GM12878 (cell line): ENCODE data around the gene CNTNAP2. TPM values are rescaled to one million over a fixed set of nuclear protein-coding genes. Genes with fewer than 3 reads are reported as not detected.

ENCODE experiments used
- ATAC-seq: fragments of 200-7000 bp; cut with Tn5 transposase; 3 replicates; pipeline ENCODE4 v1.9.1; 2020; ENCODE audit warnings: mild to moderate bottlenecking, moderate library complexity
- BruUV-seq: library from RNA; stranded (reverse); fragments of 400-500 nt; replicated peaks from 2 replicates; lab custom pipeline; 2021; lab: Mats Ljungman, UMichigan
- CTCF ChIA-PET: fragments of 300-600 bp; sonication (Branson Sonifier 250); formaldehyde crosslinking; extraction: SDS; loops from one replicate; lab custom pipeline; 2021; ENCODE audit warnings: inconsistent platforms; lab: Yijun Ruan, JAX
- POLR2A ChIA-PET: fragments of 350-600 bp; formaldehyde crosslinking; extraction: SDS; loops from one replicate; lab custom pipeline; 2021; ENCODE audit warnings: inconsistent platforms; lab: Charles Lee
- RAD21 ChIA-PET: fragments of 300-600 bp; sonication (Branson Sonifier 250); formaldehyde crosslinking; loops from one replicate; lab custom pipeline; 2023; ENCODE audit warnings: antibody characterized with exemption; ENCODE audit not compliant: unreplicated experiment; lab: Charles Lee
- SMC1A ChIA-PET: fragments of 300-600 bp; sonication (Branson Sonifier 250); formaldehyde crosslinking; loops from one replicate; lab custom pipeline; 2023; ENCODE audit not compliant: unreplicated experiment, uncharacterized antibody; lab: Charles Lee
- DNase-seq: peaks from one replicate; pipeline ENCODE4 v3.0.0-alpha.2; 2011; ENCODE audit warnings: low read depth, low spot score
- FAIRE-seq: peaks from 3 replicates; lab custom pipeline; 2011; peaks lifted over from hg19 to GRCh38; lab: Jason Lieb, UNC
- H2AFZ ChIP-seq: 2 replicates; pipeline ENCODE4 v1.6.0; 2011; ENCODE audit warnings: low read depth, low read length, control low read depth; ENCODE audit not compliant: control insufficient read depth
- H3K27ac ChIP-seq: 2 replicates; pipeline ENCODE4 v1.5.1; 2011; ENCODE audit warnings: control low read depth; ENCODE audit not compliant: control insufficient read depth, insufficient read depth
- H3K27me3 ChIP-seq, 2 experiments: replicated peaks in 1 of 2; 2 replicates each; pipeline versions ENCODE4 v1.6.0 to v1.6.1; 2011; ENCODE audit warnings: low read length in 1 of 2; ENCODE audit not compliant: control insufficient read depth in 2 of 2, insufficient read depth in 2 of 2
- H3K36me3 ChIP-seq, 2 experiments: 2 replicates each; pipeline ENCODE4 v1.5.1; 2011; ENCODE audit warnings: low read length in 1 of 2; ENCODE audit not compliant: control insufficient read depth in 2 of 2, insufficient read depth in 2 of 2
- H3K4me1 ChIP-seq: 2 replicates; pipeline ENCODE4 v1.6.1; 2011; ENCODE audit warnings: mild to moderate bottlenecking, low read length, moderate library complexity, mixed read lengths; ENCODE audit not compliant: control insufficient read depth, insufficient read depth
- H3K4me2 ChIP-seq: 2 replicates; pipeline ENCODE4 v1.6.0; 2011; ENCODE audit warnings: control low read depth; ENCODE audit not compliant: control insufficient read depth, insufficient read depth
- H3K4me3 ChIP-seq: fragments of 200-600 bp; sonication (generic); 2 replicates; pipeline ENCODE4 v1.5.1; 2016
- H3K79me2 ChIP-seq: 2 replicates; pipeline ENCODE4 v1.6.0; 2011; ENCODE audit warnings: low read length; ENCODE audit not compliant: control insufficient read depth, insufficient read depth
- H3K9ac ChIP-seq: 2 replicates; pipeline ENCODE4 v1.8.0; 2011; ENCODE audit warnings: low read length, control low read depth, mixed read lengths; ENCODE audit not compliant: control insufficient read depth, insufficient read depth
- H3K9me3 ChIP-seq: replicated peaks from 3 replicates; pipeline ENCODE4 v1.5.1; 2011; ENCODE audit warnings: mild to moderate bottlenecking, low read length; ENCODE audit not compliant: control insufficient read depth, insufficient read depth
- H4K20me1 ChIP-seq: 2 replicates; pipeline ENCODE4 v1.6.0; 2011; ENCODE audit not compliant: control insufficient read depth, insufficient read depth
- BHLHE40 ChIP-seq, 2 experiments: fragments of 450-650 bp in 1 of 2; IDR thresholded peaks; 2 replicates each; pipeline ENCODE4 v1.6.1; 2011 to 2017; ENCODE audit warnings: low read depth in 2 of 2, borderline replicate concordance in 1 of 2, improper control_type of control experiment in 1 of 2, low read length in 1 of 2, mild to moderate bottlenecking in 1 of 2
- CEBPB ChIP-seq, 2 experiments: fragments of 150-350 bp in 1 of 2; IDR thresholded peaks; 2 replicates each; pipeline ENCODE4 v1.6.1; 2012 to 2014; ENCODE audit warnings: low read depth in 2 of 2, low read length in 2 of 2, borderline replicate concordance in 1 of 2, inconsistent platforms in 1 of 2
- CEBPZ ChIP-seq: fragments of 150-350 bp; IDR thresholded peaks from 2 replicates; pipeline ENCODE4 v1.6.1; 2016; ENCODE audit warnings: low read depth, low read length
- CREM ChIP-seq: IDR thresholded peaks from 2 replicates; pipeline ENCODE4 v1.6.1; 2014; ENCODE audit warnings: antibody characterized with exemption, low read depth
- DPF2 ChIP-seq: fragments of 450-650 bp; IDR thresholded peaks from 2 replicates; pipeline ENCODE4 v1.6.1; 2017; ENCODE audit warnings: mild to moderate bottlenecking
- EZH2 ChIP-seq: IDR thresholded peaks from 2 replicates; pipeline ENCODE4 v1.6.1; 2012; ENCODE audit warnings: low read depth, mild to moderate bottlenecking, control low read depth, inconsistent platforms, low read length, borderline replicate concordance; ENCODE audit not compliant: control insufficient read depth
- GABPA ChIP-seq: IDR thresholded peaks from 2 replicates; pipeline ENCODE4 v1.6.1; 2014; ENCODE audit warnings: antibody characterized with exemption, low read depth, mild to moderate bottlenecking, inconsistent platforms
- HDGF ChIP-seq: fragments of 450-650 bp; IDR thresholded peaks from 2 replicates; pipeline ENCODE4 v1.6.1; 2016; ENCODE audit warnings: antibody characterized with exemption
- IRF4 ChIP-seq: IDR thresholded peaks from 2 replicates; pipeline ENCODE4 v1.6.1; 2011; ENCODE audit warnings: low read depth, low read length
- MTA2 ChIP-seq: fragments of 450-650 bp; IDR thresholded peaks from 2 replicates; pipeline ENCODE4 v1.6.1; 2016; ENCODE audit warnings: low read depth, mild to moderate bottlenecking, moderate library complexity
- NRF1 ChIP-seq: conservative IDR thresholded peaks from 2 replicates; pipeline ENCODE4 v1.6.1; 2011; ENCODE audit warnings: mild to moderate bottlenecking, low read depth, low read length, improper control_type of control experiment
- POLR2AphosphoS2 ChIP-seq: IDR thresholded peaks from 2 replicates; pipeline ENCODE4 v1.6.1; 2011; ENCODE audit warnings: low read depth, mild to moderate bottlenecking, low read length, improper control_type of control experiment, moderate library complexity
- SIX5 ChIP-seq: IDR thresholded peaks from 2 replicates; pipeline ENCODE4 v1.6.1; 2011; ENCODE audit warnings: mild to moderate bottlenecking, low read depth, low read length, moderate library complexity; ENCODE audit not compliant: severe bottlenecking
- SREBF2 ChIP-seq: IDR thresholded peaks from 2 replicates; pipeline ENCODE4 v1.6.1; 2012; ENCODE audit warnings: mild to moderate bottlenecking, low read length
- SUPT20H ChIP-seq: IDR thresholded peaks from 2 replicates; pipeline ENCODE4 v1.6.1; 2011; ENCODE audit warnings: low read depth, mild to moderate bottlenecking, low read length, moderate library complexity, borderline replicate concordance; ENCODE audit not compliant: control insufficient read depth
- TAF1 ChIP-seq: IDR thresholded peaks from 2 replicates; pipeline ENCODE4 v1.6.1; 2011; ENCODE audit warnings: mild to moderate bottlenecking, low read depth, low read length, borderline replicate concordance
- TCF12 ChIP-seq: IDR thresholded peaks from 2 replicates; pipeline ENCODE4 v1.6.1; 2011; ENCODE audit warnings: low read depth, mild to moderate bottlenecking, low read length
- TCF3 ChIP-seq: IDR thresholded peaks from 2 replicates; pipeline ENCODE4 v1.6.1; 2012; ENCODE audit warnings: low read depth, mild to moderate bottlenecking, low read length, borderline replicate concordance; ENCODE audit not compliant: insufficient read depth
- WGBS: methylation state at CpG from one replicate; pipeline ENCODE4 v1.1.6; 2016; ENCODE audit warnings: low lambda C conversion rate; ENCODE audit not compliant: insufficient replicate concordance, insufficient coverage; ENCODE audit errors: missing lambda C conversion rate; 5-methylcytosine and 5-hydroxymethylcytosine counted together
- in situ Hi-C: fragments of 300-500 bp; cut with MboI; formaldehyde crosslinking; loops from 9 replicates; pipeline ENCODE4 v1.14.3; 2018; ENCODE audit warnings: mixed read lengths
- intact Hi-C: fragments of 100-400 bp; cut with micrococcal nuclease; formaldehyde crosslinking; loops from one replicate; pipeline ENCODE4 v1.14.2; 2022; ENCODE audit not compliant: unreplicated experiment
- polyA plus RNA-seq, 11 experiments: library from polyadenylated mRNA; depleted of rRNA in 4 of 11; unstranded in 6 of 11; stranded (reverse) in 5 of 11; fragments of >200 nt; fragmentation: Nextera tagmentation in 4 of 11; fragmentation: Illumina TruSeq in 1 of 11; extraction: Ambion mirVana in 4 of 11; extraction: Trizol in 1 of 11; gene quantifications; 1 replicate in 1 of 11; 2 replicates in 10 of 11; pipeline versions ENCODE4 v1.2.1 to v1.2.3, GENCODE V29; 2011 to 2016; ENCODE audit warnings: inconsistent platforms in 2 of 11, missing spikeins in 2 of 11, low read depth in 1 of 11
- total RNA-seq, 4 experiments: library from RNA; depleted of rRNA in 3 of 4; stranded (reverse); fragments of >200 nt in 3 of 4; fragmentation: Illumina TruSeq in 1 of 4; extraction: Trizol in 1 of 4; gene quantifications; 2 replicates each; pipeline versions ENCODE4 v1.2.1 to v1.2.3, GENCODE V29; 2013 to 2021

Gene CNTNAP2
- total and polyA plus RNA-seq, 10 of the 15 experiments (the other 5 are each of a cell fraction or from before 2014, with no cell fraction given), result 0.03 to 0.08 (median 0.03) TPM; not detected in 7

- no peak for TF ChIP-seq CEBPZ
These were observed 1091.4 kb downstream of the CNTNAP2 start (continued) for GRCh38 chr7:147207988-147208387.

- in situ Hi-C loops, result no loop called here
- FAIRE-seq, result no peak
- SMC1A ChIA-PET, result no interaction called here
- TF ChIP-seq SREBF2 (no peak), POLR2AphosphoS2 (no peak), GABPA (no peak), IRF4 (no peak), CEBPZ (no peak), TCF12 (no peak), SUPT20H (no peak), CREM (no peak), MTA2 (no peak), NRF1 (no peak), CEBPB (IDR thresholded peaks at IDR 0.05; ENCODE audit: borderline replicate concordance in 1 of 2, low read depth in 2 of 2, low read length in 2 of 2) (no peak), HDGF (no peak), BHLHE40 (IDR thresholded peaks at IDR 0.05; ENCODE audit: borderline replicate concordance in 1 of 2, low read depth in 2 of 2, low read length in 1 of 2) (no peak), EZH2 (no peak), TCF3 (no peak), SIX5 (no peak), TAF1 (no peak), DPF2 (no peak)
These were observed 1114.7 kb downstream of the CNTNAP2 start for GRCh38 chr7:147231275-147231674.

More at GRCh38 chr7:147231275-147231674, 1114.7 kb downstream of the CNTNAP2 start:
- POLR2A ChIA-PET, result no interaction called here
- ATAC-seq (no peak), DNase-seq (no peak)
- Histone ChIP-seq H3K27ac (no peak overlapping the region), H3K9ac (no peak overlapping the region), H3K27me3 (no peaks in the 10 kb centered on the region), H3K36me3 (no peaks in the 10 kb centered on the region), H3K79me2 (no peaks in the 10 kb centered on the region), H3K4me1 (no peaks in the 10 kb centered on the region), H3K4me2 (no peak overlapping the region), H2AFZ (no peak overlapping the region), H4K20me1 (no peaks in the 10 kb centered on the region), H3K4me3 (no peak overlapping the region), H3K9me3 (no peaks in the 10 kb centered on the region)
- intact Hi-C loops, result no loop called here
- CTCF ChIA-PET, result no interaction called here
- WGBS, result 0% methylated on average over 2 of the region's 2 CpGs
- no TSS peak for BruUV-seq
- RAD21 ChIA-PET, result no interaction called here
